ENCODE data around the gene PLXNB3. TPM values are rescaled to one million over a fixed set of nuclear protein-coding genes. Genes with fewer than 3 reads are reported as not detected.
"Not testable (repeated sequence)": the region's sequence is repeated elsewhere in the genome, so short reads cannot be mapped to it uniquely, and the experiment has no call there.

The PLXNB3 gene
- total and polyA plus RNA-seq, 2 experiments from 2014 or later: 0.70 to 4.1 TPM

GRCh38 chrX:153730115-153730514 is 33.9 kb upstream of the PLXNB3 start:
- H3K27me3 ChIP-seq (ENCODE audit: insufficient read depth); H3K27ac Mint-ChIP-seq; H3K27me3 Mint-ChIP-seq (ENCODE audit: insufficient read depth, low read depth, poor library complexity); H3K4me3 Mint-ChIP-seq; H3K27ac ChIP-seq (ENCODE audit: low read depth); H3K9me2 ChIP-seq (ENCODE audit: insufficient read depth); H4K20me1 ChIP-seq (replicated peaks; ENCODE audit: insufficient read depth); H3K4me2 ChIP-seq; H3K36me3 ChIP-seq (ENCODE audit: insufficient read depth); H3K4me1 ChIP-seq (ENCODE audit: insufficient read depth); H3K9me3 Mint-ChIP-seq; H3F3A ChIP-seq (replicated peaks; ENCODE audit: low read depth); H3K4me3 ChIP-seq; H2AFZ ChIP-seq; DNase-seq (ENCODE audit: low spot score); ATAC-seq; H3K79me2 ChIP-seq (replicated peaks; ENCODE audit: insufficient read depth); H3K36me3 Mint-ChIP-seq (ENCODE audit: low read depth): not testable (repeated sequence)
- peaks cover 14% of the 10 kb centered on the region for H3K4me1 Mint-ChIP-seq

GRCh38 chrX:153731117-153731844 is 32.8 kb upstream of the PLXNB3 start:
- peaks cover 5% of the 10 kb centered on the region for H3K27me3 Mint-ChIP-seq (ENCODE audit: insufficient read depth, low read depth, poor library complexity)
- no peak overlapping the region for H2AFZ ChIP-seq
- H3K27me3 ChIP-seq (ENCODE audit: insufficient read depth): no peaks in the 10 kb centered on the region
- peaks cover 8% of the 10 kb centered on the region; the same call in 1 of the 2 replicates for H3K4me1 ChIP-seq (ENCODE audit: insufficient read depth)
- DNase-seq (ENCODE audit: low spot score): no peak
- H3K4me2 ChIP-seq: no peak overlapping the region
- peaks cover 9% of the 10 kb centered on the region; the same call in 1 of the 3 replicates for H3K36me3 Mint-ChIP-seq (ENCODE audit: low read depth)
- H3K36me3 ChIP-seq (ENCODE audit: insufficient read depth): no peaks in the 10 kb centered on the region
- H3K27ac ChIP-seq (ENCODE audit: low read depth): no peak overlapping the region
- peaks cover 21% of the 10 kb centered on the region for H3K4me1 Mint-ChIP-seq
- no peak for ATAC-seq
- no peaks in the 10 kb centered on the region for H3K79me2 ChIP-seq (replicated peaks; ENCODE audit: insufficient read depth)
- H3K27ac Mint-ChIP-seq: no peak overlapping the region
- no peak overlapping the region for H3K4me3 ChIP-seq
- no peaks in the 10 kb centered on the region for H3K9me2 ChIP-seq (ENCODE audit: insufficient read depth)
- H3K9me3 Mint-ChIP-seq: peaks cover 2% of the 10 kb centered on the region; the same call in 1 of the 3 replicates
- H3K4me3 Mint-ChIP-seq: no peak overlapping the region
- H3F3A ChIP-seq (replicated peaks; ENCODE audit: low read depth): no peaks in the 10 kb centered on the region
- H4K20me1 ChIP-seq (replicated peaks; ENCODE audit: insufficient read depth): no peaks in the 10 kb centered on the region
- TF ChIP-seq REST (IDR thresholded peaks at IDR 0.05; ENCODE audit: unreplicated experiment) (no peak), STAT1 (IDR thresholded peaks at IDR 0.05; ENCODE audit: unreplicated experiment) (no peak), ZNF462 (CRISPR knock-in tag; IDR thresholded peaks at IDR 0.05) (no peak), EZH2phosphoT487 (IDR thresholded peaks at IDR 0.05; ENCODE audit: unreplicated experiment) (no peak), EZH2 (IDR thresholded peaks at IDR 0.05; ENCODE audit: low read depth, unreplicated experiment) (no peak), CTCF (conservative IDR thresholded peaks at IDR 0.05; ENCODE audit: low read depth in 2 of 2) (no peak), ZNF114 (CRISPR knock-in tag; IDR thresholded peaks at IDR 0.05) (no peak), ZNF331 (CRISPR knock-in tag; IDR thresholded peaks at IDR 0.05; ENCODE audit: low read depth) (no peak)

Measured in GM23338 (cell line).